Naive thymus-derived CD8-positive, alpha-beta T cell (primary cell): Measurements from ENCODE around the gene PSMD1. TPM values are rescaled to one million over a fixed set of nuclear protein-coding genes. Genes with fewer than 3 reads are reported as not detected.
"Not testable (repeated sequence)": the region's sequence is repeated elsewhere in the genome, so short reads cannot be mapped to it uniquely, and the experiment has no call there.

Experiments used
- ATAC-seq, 2 donors: fragments of 150-1000 bp; cut with Tn5 transposase in 1 of 2; sonication (Bioruptor Pico), chemical (Tn5 transposase) in 1 of 2; 1 replicate in 1 of 2; 2 replicates in 1 of 2; pipeline ENCODE4 v1.10.0; 2021; ENCODE audit warnings: mild to moderate bottlenecking in 2 of 2, moderate library complexity in 2 of 2
- POLR2A ChIA-PET: fragments of 350-600 bp; sonication (Branson Sonifier 250); formaldehyde crosslinking; loops from one replicate; lab custom pipeline; 2021; ENCODE audit warnings: antibody characterized with exemption; lab: Charles Lee
- DNase-seq, 10 donors: peaks; one replicate each; pipeline versions ENCODE4 v3.0.0 to v3.0.0-alpha.2; 2020 to 2022
- H3K27ac Mint-ChIP-seq, 10 donors: one replicate each; pipeline ENCODE4 v1.8.0; 2020 to 2022; ENCODE audit warnings: mild to moderate bottlenecking in 10 of 10, mixed read lengths in 10 of 10, moderate library complexity in 4 of 10, inconsistent platforms in 1 of 10
- H3K27me3 Mint-ChIP-seq, 5 donors: one replicate each; pipeline ENCODE4 v1.8.0; 2021 to 2022; ENCODE audit warnings: mixed read lengths in 5 of 5
- H3K36me3 Mint-ChIP-seq, 3 donors: one replicate each; pipeline ENCODE4 v1.8.0; 2020 to 2022; ENCODE audit warnings: mixed read lengths in 3 of 3, mild to moderate bottlenecking in 2 of 3, inconsistent platforms in 1 of 3
- H3K4me1 Mint-ChIP-seq, 4 donors: one replicate each; pipeline ENCODE4 v1.8.0; 2021 to 2022; ENCODE audit warnings: mixed read lengths in 4 of 4
- H3K4me3 Mint-ChIP-seq, 10 donors: one replicate each; pipeline ENCODE4 v1.8.0; 2020 to 2022; ENCODE audit warnings: mild to moderate bottlenecking in 10 of 10, mixed read lengths in 10 of 10, moderate library complexity in 6 of 10, inconsistent platforms in 1 of 10
- H3K9me3 Mint-ChIP-seq, 9 donors: one replicate each; pipeline ENCODE4 v1.8.0; 2020 to 2022; ENCODE audit warnings: mixed read lengths in 9 of 9, mild to moderate bottlenecking in 3 of 9, inconsistent platforms in 1 of 9, moderate library complexity in 1 of 9
- polyA plus RNA-seq, 3 donors: library from polyadenylated mRNA; unstranded; fragments of 300-500 nt; fragmentation: Illumina TruSeq; gene quantifications; one replicate each; pipeline ENCODE4 v1.2.3, GENCODE V29; 2021
- total RNA-seq, 8 experiments: library from RNA in 2 of 8; stranded (reverse) in 2 of 8; gene quantifications; one replicate each; pipeline ENCODE4 v1.2.3 and lab custom pipeline; 2021 to 2026

Gene PSMD1
- total and polyA plus RNA-seq, 5 experiments from 2014 or later = 41.6 to 54.3 (median 46.0) TPM

- H3K36me3 Mint-ChIP-seq = peaks cover 0 to 6% (median 0%) of the 10 kb centered on the region in 3 donors
- no peak overlapping the region for H3K27ac Mint-ChIP-seq
- POLR2A ChIA-PET = interaction anchor here (0.9 kb wide), 1 partner anchor 235 kb away, joined by 5 read pairs; no protein-coding TSS in a partner anchor
These were observed 39.5 kb upstream of the PSMD1 start for GRCh38 chr2:231017231-231017598.

GRCh38 chr2:231018184-231018583 is 38.5 kb upstream of the PSMD1 start:
- DNase-seq = no peak
- peaks cover 3 to 22% (median 8%) of the 10 kb centered on the region in 5 donors for H3K27me3 Mint-ChIP-seq
- H3K36me3 Mint-ChIP-seq = peaks cover 0 to 6% (median 0%) of the 10 kb centered on the region in 3 donors
- POLR2A ChIA-PET = no interaction called here
- no peaks in the 10 kb centered on the region for H3K9me3 Mint-ChIP-seq
- no peak overlapping the region for H3K4me3 Mint-ChIP-seq
- H3K4me1 Mint-ChIP-seq = peaks cover 0 to 4% (median under 1%) of the 10 kb centered on the region in 4 donors
- no peak for ATAC-seq
- H3K27ac Mint-ChIP-seq = no peak overlapping the region

More at GRCh38 chr2:231017231-231017598, 39.5 kb upstream of the PSMD1 start:
- no peak for ATAC-seq
- Mint-ChIP-seq H3K4me3 (no peak overlapping the region), H3K27me3 (peaks cover 5 to 21% (median 11%) of the 10 kb centered on the region in 5 donors), H3K4me1 (peaks cover 0 to 4% (median under 1%) of the 10 kb centered on the region in 4 donors), H3K9me3 (no peaks in the 10 kb centered on the region)
- no peak for DNase-seq

- POLR2A ChIA-PET, DNase-seq, H3K4me1 Mint-ChIP-seq, H3K36me3 Mint-ChIP-seq, H3K4me3 Mint-ChIP-seq, H3K27ac Mint-ChIP-seq, ATAC-seq, H3K9me3 Mint-ChIP-seq: not testable (repeated sequence)
- peaks cover 4 to 11% (median 10%) of the 10 kb centered on the region in 5 donors for H3K27me3 Mint-ChIP-seq
These were observed 31.6 kb upstream of the PSMD1 start for GRCh38 chr2:231025059-231025458.

- H3K4me1 Mint-ChIP-seq = no peaks in the 10 kb centered on the region
- H3K27ac Mint-ChIP-seq = no peak overlapping the region
- POLR2A ChIA-PET = no interaction called here
- DNase-seq = no peak
- no peak overlapping the region for H3K4me3 Mint-ChIP-seq
- H3K36me3 Mint-ChIP-seq = peaks cover 0 to 2% (median 0%) of the 10 kb centered on the region in 3 donors
- no peak for ATAC-seq
- H3K27me3 Mint-ChIP-seq = peaks cover 1 to 21% (median 16%) of the 10 kb centered on the region in 5 donors
- no peaks in the 10 kb centered on the region for H3K9me3 Mint-ChIP-seq
These were observed 27.8 kb upstream of the PSMD1 start for GRCh38 chr2:231028889-231029288.

GRCh38 chr2:231029563-231029962 is 27.1 kb upstream of the PSMD1 start:
- peaks cover 1 to 24% (median 21%) of the 10 kb centered on the region in 5 donors for H3K27me3 Mint-ChIP-seq
- DNase-seq (no peak), ATAC-seq (no peak)
- peaks cover 0 to 3% (median 0%) of the 10 kb centered on the region in 4 donors for H3K4me1 Mint-ChIP-seq
- no peak overlapping the region for H3K4me3 Mint-ChIP-seq
- H3K36me3 Mint-ChIP-seq = peaks cover 0 to 2% (median 0%) of the 10 kb centered on the region in 3 donors
- no peaks in the 10 kb centered on the region for H3K9me3 Mint-ChIP-seq
- H3K27ac Mint-ChIP-seq = no peak overlapping the region
- POLR2A ChIA-PET = no interaction called here

GRCh38 chr2:231030725-231031124 is 25.9 kb upstream of the PSMD1 start:
- no peaks in the 10 kb centered on the region for H3K9me3 Mint-ChIP-seq

GRCh38 chr2:231032575-231033140 is 24.0 kb upstream of the PSMD1 start:
- POLR2A ChIA-PET = no interaction called here
- Mint-ChIP-seq H3K4me1 (peaks cover 0 to 6% (median under 1%) of the 10 kb centered on the region in 4 donors), H3K36me3 (peaks cover 0 to 2% (median 0%) of the 10 kb centered on the region in 3 donors), H3K9me3 (no peaks in the 10 kb centered on the region), H3K27me3 (peaks cover 11 to 48% (median 38%) of the 10 kb centered on the region in 5 donors), H3K27ac (no peak overlapping the region), H3K4me3 (no peak overlapping the region)
- ATAC-seq (no peak), DNase-seq (no peak)

More at GRCh38 chr2:231030725-231031124, 25.9 kb upstream of the PSMD1 start:
- H3K4me1 Mint-ChIP-seq = peaks cover 0 to 4% (median 0%) of the 10 kb centered on the region in 4 donors
- no peak overlapping the region for H3K27ac Mint-ChIP-seq
- peaks cover 5 to 34% (median 26%) of the 10 kb centered on the region in 5 donors for H3K27me3 Mint-ChIP-seq
- DNase-seq (no peak), ATAC-seq (no peak)
- POLR2A ChIA-PET = interaction anchor here (1.2 kb wide), 1 partner anchor 8 kb away, joined by 4 read pairs; no protein-coding TSS in a partner anchor
- no peak overlapping the region for H3K4me3 Mint-ChIP-seq
- H3K36me3 Mint-ChIP-seq = peaks cover 0 to 2% (median 0%) of the 10 kb centered on the region in 3 donors

GRCh38 chr2:231033147-231034132 is 23.2 kb upstream of the PSMD1 start:
- Mint-ChIP-seq H3K27ac (no peak overlapping the region), H3K36me3 (peaks cover 0 to 2% (median 0%) of the 10 kb centered on the region in 3 donors), H3K27me3 (peaks cover 11 to 55% (median 39%) of the 10 kb centered on the region in 5 donors), H3K9me3 (no peaks in the 10 kb centered on the region), H3K4me1 (peaks cover under 1 to 9% (median 4%) of the 10 kb centered on the region in 4 donors), H3K4me3 (no peak overlapping the region)
- ATAC-seq = no peak
- POLR2A ChIA-PET = no interaction called here
- no peak for DNase-seq

- no peak overlapping the region for H3K27ac Mint-ChIP-seq
- H3K9me3 Mint-ChIP-seq = no peaks in the 10 kb centered on the region
- H3K27me3 Mint-ChIP-seq = peaks cover 15 to 65% (median 47%) of the 10 kb centered on the region in 5 donors
- ATAC-seq = no peak
- no peaks in the 10 kb centered on the region for H3K36me3 Mint-ChIP-seq
- H3K4me1 Mint-ChIP-seq = peaks cover 2 to 11% (median 7%) of the 10 kb centered on the region in 4 donors
- no peak overlapping the region for H3K4me3 Mint-ChIP-seq
- no peak for DNase-seq
- POLR2A ChIA-PET = no interaction called here
These were observed 22.3 kb upstream of the PSMD1 start for GRCh38 chr2:231034291-231034882.

GRCh38 chr2:231036131-231036530 is 20.5 kb upstream of the PSMD1 start:
- Mint-ChIP-seq H3K27me3 (peaks cover 23 to 82% (median 53%) of the 10 kb centered on the region in 5 donors), H3K36me3 (no peaks in the 10 kb centered on the region), H3K9me3 (no peaks in the 10 kb centered on the region), H3K27ac (no peak overlapping the region), H3K4me1 (peaks cover 2 to 11% (median 7%) of the 10 kb centered on the region in 4 donors), H3K4me3 (peak overlapping the region in 2 of 10 donors; percentile 16 to 29)
- DNase-seq (no peak), ATAC-seq (no peak)
- POLR2A ChIA-PET = no interaction called here

- ATAC-seq = no peak
- H3K27me3 Mint-ChIP-seq = peaks cover 27 to 87% (median 57%) of the 10 kb centered on the region in 5 donors
These were observed 20.0 kb upstream of the PSMD1 start for GRCh38 chr2:231036578-231037106.

GRCh38 chr2:231037202-231037730 is 19.4 kb upstream of the PSMD1 start, which contains the start of gene C2orf72:
Gene C2orf72 (plus strand): TSS chr2:231037523. CDS start chr2:231037566, 43 bp downstream.
- DNase-seq = no peak

More at GRCh38 chr2:231036578-231037106, 20.0 kb upstream of the PSMD1 start:
- peaks cover 2 to 11% (median 7%) of the 10 kb centered on the region in 4 donors for H3K4me1 Mint-ChIP-seq
- DNase-seq = no peak
- no peaks in the 10 kb centered on the region for H3K36me3 Mint-ChIP-seq
- POLR2A ChIA-PET = no interaction called here
- no peak overlapping the region for H3K27ac Mint-ChIP-seq
- H3K9me3 Mint-ChIP-seq = no peaks in the 10 kb centered on the region
- H3K4me3 Mint-ChIP-seq = peak overlapping the region in 9 of 10 donors; percentile 3 to 50 (median 29)

More at GRCh38 chr2:231037202-231037730, 19.4 kb upstream of the PSMD1 start, which contains the start of gene C2orf72:
- no peaks in the 10 kb centered on the region for H3K36me3 Mint-ChIP-seq
- H3K27ac Mint-ChIP-seq = peak within 1 kb of the TSS in 1 of 10 donors; percentile 53
- peaks cover 30 to 90% (median 63%) of the 10 kb centered on the region in 5 donors for H3K27me3 Mint-ChIP-seq
- no peaks in the 10 kb centered on the region for H3K9me3 Mint-ChIP-seq
- H3K4me3 Mint-ChIP-seq = peak within 1 kb of the TSS; percentile 38 to 82 (median 62)
- POLR2A ChIA-PET = no interaction called here
- H3K4me1 Mint-ChIP-seq = peaks cover 2 to 11% (median 7%) of the 10 kb centered on the region in 4 donors
- peak; percentile 38 to 53 for ATAC-seq
